ENCODE measurements around the gene PGGHG. TPM values are rescaled to one million over a fixed set of nuclear protein-coding genes. Genes with fewer than 3 reads are reported as not detected.

The PGGHG gene
- total and polyA plus RNA-seq, 7 donors, result 1.6 to 68.0 (median 13.0) TPM

DNA sequence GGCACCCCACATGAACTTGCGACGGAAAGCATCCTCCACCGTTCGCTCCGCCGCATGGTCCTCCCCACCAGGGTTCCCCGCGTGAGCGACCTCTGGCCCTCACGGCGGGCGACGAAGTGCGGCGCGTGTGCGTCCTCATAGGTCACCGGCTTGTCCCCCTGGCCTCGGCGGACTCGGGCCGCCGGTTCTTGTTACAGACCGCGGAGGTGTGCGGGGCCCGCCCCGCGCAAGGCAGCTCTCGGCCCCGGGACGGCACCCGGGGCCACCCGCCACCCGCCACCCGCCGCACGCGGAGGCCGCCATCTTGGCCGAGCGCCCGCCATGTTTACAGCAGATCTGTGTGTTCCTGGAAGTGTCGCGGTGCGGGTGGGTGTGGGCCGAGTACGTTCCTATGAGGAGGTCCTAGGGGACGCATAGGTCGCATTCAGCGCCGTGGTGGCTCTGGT is 15.2 kb downstream of the PGGHG start:
- WGBS, 2 donors, result 87 to 90% methylated on average over 52 of the region's 52 CpGs
- no peak for DNase-seq
- Histone ChIP-seq H3K4me1 (peaks cover 0 to 34% (median 7%) of the 10 kb centered on the region in 4 donors), H3K27ac (no peak overlapping the region), H3K27me3 (peaks cover 11 to 22% (median 14%) of the 10 kb centered on the region in 3 donors), H3K4me3 (no peak overlapping the region), H3K9me3 (no peaks in the 10 kb centered on the region), H3K36me3 (no peaks in the 10 kb centered on the region)
- intact Hi-C loops (cut with DNase I), result loop anchor here (2.0 to 10.0 kb wide), 3 partner anchors 52 to 201 kb away; partner anchors contain the start of gene RNH1
- TF ChIP-seq, protein P1, sequence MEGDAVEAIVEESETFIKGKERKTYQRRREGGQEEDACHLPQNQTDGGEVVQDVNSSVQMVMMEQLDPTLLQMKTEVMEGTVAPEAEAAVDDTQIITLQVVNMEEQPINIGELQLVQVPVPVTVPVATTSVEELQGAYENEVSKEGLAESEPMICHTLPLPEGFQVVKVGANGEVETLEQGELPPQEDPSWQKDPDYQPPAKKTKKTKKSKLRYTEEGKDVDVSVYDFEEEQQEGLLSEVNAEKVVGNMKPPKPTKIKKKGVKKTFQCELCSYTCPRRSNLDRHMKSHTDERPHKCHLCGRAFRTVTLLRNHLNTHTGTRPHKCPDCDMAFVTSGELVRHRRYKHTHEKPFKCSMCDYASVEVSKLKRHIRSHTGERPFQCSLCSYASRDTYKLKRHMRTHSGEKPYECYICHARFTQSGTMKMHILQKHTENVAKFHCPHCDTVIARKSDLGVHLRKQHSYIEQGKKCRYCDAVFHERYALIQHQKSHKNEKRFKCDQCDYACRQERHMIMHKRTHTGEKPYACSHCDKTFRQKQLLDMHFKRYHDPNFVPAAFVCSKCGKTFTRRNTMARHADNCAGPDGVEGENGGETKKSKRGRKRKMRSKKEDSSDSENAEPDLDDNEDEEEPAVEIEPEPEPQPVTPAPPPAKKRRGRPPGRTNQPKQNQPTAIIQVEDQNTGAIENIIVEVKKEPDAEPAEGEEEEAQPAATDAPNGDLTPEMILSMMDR (IDR thresholded peaks at IDR 0.05), result no peak
- TF ChIP-seq EP300 (IDR thresholded peaks at IDR 0.05) (no peak), POLR2A (IDR thresholded peaks at IDR 0.05) (no peak), POLR2AphosphoS5 (IDR thresholded peaks at IDR 0.05) (no peak)

- Histone ChIP-seq H3K9me3 (no peaks in the 10 kb centered on the region), H3K27ac (peak overlapping the region in 3 of 4 donors; percentile 14 to 86 (median 19)), H3K4me3 (no peak overlapping the region), H3K27me3 (peaks cover under 1 to 12% (median 3%) of the 10 kb centered on the region in 3 donors), H3K4me1 (peaks cover 0 to 44% (median 15%) of the 10 kb centered on the region in 4 donors), H3K36me3 (no peaks in the 10 kb centered on the region)
- TF ChIP-seq, protein P1 (IDR thresholded peaks at IDR 0.05), result peak; percentile 64 to 80 (median 74)
- TF ChIP-seq POLR2AphosphoS5 (IDR thresholded peaks at IDR 0.05) (peak in 2 of 4 donors; percentile 13 to 30), POLR2A (IDR thresholded peaks at IDR 0.05) (no peak)
- peak; percentile 90 for DNase-seq
- intact Hi-C loops (cut with DNase I), result loop anchor here (2.0 to 10.0 kb wide), 6 partner anchors 53 to 200 kb away; partner anchors contain the start of genes BET1L, PSMD13, RIC8A and RNH1
- 35 to 43% methylated on average over 19 of the region's 19 CpGs for WGBS, 2 donors
Observed at GRCh38 chr11:304915-305843, 16.3 kb downstream of the PGGHG start.

- Histone ChIP-seq H3K4me3 (no peak overlapping the region), H3K4me1 (peaks cover 0 to 44% (median 15%) of the 10 kb centered on the region in 4 donors), H3K27ac (peak overlapping the region in 3 of 4 donors; percentile 19 to 86 (median 85)), H3K36me3 (no peaks in the 10 kb centered on the region), H3K27me3 (peaks cover 0 to 5% (median 0%) of the 10 kb centered on the region in 3 donors), H3K9me3 (no peaks in the 10 kb centered on the region)
- TF ChIP-seq, protein P1 (IDR thresholded peaks at IDR 0.05), result no peak
- no peak for TF ChIP-seq POLR2AphosphoS5 (IDR thresholded peaks at IDR 0.05)
- no peak for TF ChIP-seq POLR2A (IDR thresholded peaks at IDR 0.05)
- TF ChIP-seq EP300 (IDR thresholded peaks at IDR 0.05), result no peak
- DNase-seq, result no peak
- 92 to 93% methylated on average over 10 of the region's 10 CpGs for WGBS, 2 donors
- intact Hi-C loops (cut with DNase I), result loop anchor here (2.0 to 10.0 kb wide), 5 partner anchors 69 to 199 kb away; partner anchors contain the start of genes BET1L, PSMD13, RIC8A and RNH1
Observed at GRCh38 chr11:305844-306211, 16.9 kb downstream of the PGGHG start.

DNA sequence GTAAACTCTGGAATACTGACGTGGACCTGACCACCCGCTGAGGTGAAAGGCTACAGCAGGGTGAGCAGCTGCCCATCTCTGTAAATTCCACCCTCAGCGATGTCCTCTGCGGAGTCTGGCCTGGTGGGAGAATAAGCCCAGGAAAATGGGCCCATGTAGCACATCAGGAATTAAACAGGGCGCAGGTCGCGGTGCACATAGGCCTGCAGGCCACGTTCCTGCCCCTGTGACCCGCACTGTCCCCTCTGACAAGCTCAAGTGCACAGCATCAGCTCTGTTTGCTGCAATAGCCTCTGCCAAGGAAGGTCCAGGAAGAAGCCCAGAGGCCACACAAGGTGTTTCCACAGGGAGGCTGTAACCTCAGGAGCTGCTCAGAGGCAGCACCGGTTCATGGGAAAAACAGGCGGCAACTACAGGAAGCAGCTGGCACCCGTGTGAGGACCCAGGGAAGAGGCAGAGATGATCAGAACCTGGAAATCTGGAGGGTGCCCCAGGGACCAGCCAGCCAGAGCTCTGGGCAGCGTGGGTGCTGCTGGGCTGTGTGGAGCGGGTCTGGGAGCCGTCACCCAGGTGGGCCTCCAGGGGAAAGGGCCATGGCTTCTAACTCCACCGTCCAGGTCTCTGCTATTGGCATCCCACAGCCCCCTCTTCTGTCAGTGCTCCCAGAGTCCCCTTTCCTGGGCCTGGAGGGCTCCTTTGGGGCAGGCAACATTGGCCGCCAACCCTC is 17.9 kb downstream of the PGGHG start:
- intact Hi-C loops (cut with DNase I), result loop anchor here (5.0 to 10.0 kb wide), 4 partner anchors 70 to 198 kb away; partner anchors contain the start of genes BET1L, PSMD13, RIC8A and RNH1
- TF ChIP-seq POLR2AphosphoS5 (IDR thresholded peaks at IDR 0.05) (no peak), POLR2A (IDR thresholded peaks at IDR 0.05) (no peak), EP300 (IDR thresholded peaks at IDR 0.05) (no peak)
- TF ChIP-seq, protein P1 (IDR thresholded peaks at IDR 0.05), result no peak
- Histone ChIP-seq H3K27me3 (no peaks in the 10 kb centered on the region), H3K4me1 (peaks cover 0 to 46% (median 18%) of the 10 kb centered on the region in 4 donors), H3K36me3 (no peaks in the 10 kb centered on the region), H3K27ac (peak overlapping the region; percentile 37 to 86 (median 80)), H3K9me3 (no peaks in the 10 kb centered on the region), H3K4me3 (no peak overlapping the region)
- WGBS, 2 donors, result 89 to 92% methylated on average over 17 of the region's 17 CpGs
- DNase-seq, result no peak

All from sigmoid colon (tissue), 7 donors.